8988T (cell line): ENCODE measurements around the gene TBPL1.

Experiments used
- DNase-seq: peaks from one replicate; pipeline ENCODE4 v3.0.0; 2011

The TBPL1 gene

DNA sequence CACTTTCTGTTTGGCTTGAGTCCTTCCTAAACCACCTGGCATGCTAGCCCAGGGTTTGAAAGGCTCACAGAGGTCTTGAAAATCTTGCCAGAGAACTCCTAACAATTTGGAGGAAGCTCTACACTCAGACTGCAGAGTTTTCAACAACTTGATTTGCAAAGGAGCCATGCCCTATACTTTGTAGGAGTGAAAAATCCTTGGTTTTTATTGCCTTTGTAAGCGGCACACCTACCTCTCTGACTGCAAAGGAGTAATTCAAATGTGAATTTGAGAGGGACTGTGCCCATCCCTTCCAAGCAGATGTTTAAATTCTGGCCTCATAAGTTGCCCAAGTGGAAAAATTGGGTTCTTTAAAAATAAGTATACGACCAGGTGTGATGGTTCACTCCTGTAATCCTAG lies 58.0 kb downstream of the TBPL1 start:
- DNase-seq: no peak

DNA sequence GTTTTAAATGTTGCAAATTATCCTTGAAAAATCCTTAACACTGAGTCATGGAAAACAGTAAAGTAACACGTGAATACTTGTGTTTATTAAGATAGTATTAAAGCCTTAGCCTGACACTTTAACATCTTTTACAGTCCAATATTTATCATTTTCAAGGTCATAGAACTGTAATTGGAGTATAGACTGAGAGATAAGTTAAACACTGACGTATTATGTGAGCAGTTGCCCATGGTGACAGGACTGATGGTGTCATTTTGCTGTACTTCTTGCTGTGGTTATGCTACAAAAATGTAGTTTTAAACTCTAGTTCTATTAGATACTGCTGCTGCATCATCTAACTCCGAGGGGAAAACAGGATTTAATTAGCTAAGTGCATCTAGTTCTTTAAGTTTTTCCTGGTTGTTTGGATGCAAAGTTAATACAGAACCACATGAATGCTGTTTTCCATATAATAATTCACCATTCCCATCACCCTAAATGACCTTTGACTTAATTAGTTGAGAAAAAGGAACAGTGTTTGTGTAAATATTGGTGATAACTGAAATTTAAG lies 61.6 kb downstream of the TBPL1 start:
- DNase-seq: no peak

DNA sequence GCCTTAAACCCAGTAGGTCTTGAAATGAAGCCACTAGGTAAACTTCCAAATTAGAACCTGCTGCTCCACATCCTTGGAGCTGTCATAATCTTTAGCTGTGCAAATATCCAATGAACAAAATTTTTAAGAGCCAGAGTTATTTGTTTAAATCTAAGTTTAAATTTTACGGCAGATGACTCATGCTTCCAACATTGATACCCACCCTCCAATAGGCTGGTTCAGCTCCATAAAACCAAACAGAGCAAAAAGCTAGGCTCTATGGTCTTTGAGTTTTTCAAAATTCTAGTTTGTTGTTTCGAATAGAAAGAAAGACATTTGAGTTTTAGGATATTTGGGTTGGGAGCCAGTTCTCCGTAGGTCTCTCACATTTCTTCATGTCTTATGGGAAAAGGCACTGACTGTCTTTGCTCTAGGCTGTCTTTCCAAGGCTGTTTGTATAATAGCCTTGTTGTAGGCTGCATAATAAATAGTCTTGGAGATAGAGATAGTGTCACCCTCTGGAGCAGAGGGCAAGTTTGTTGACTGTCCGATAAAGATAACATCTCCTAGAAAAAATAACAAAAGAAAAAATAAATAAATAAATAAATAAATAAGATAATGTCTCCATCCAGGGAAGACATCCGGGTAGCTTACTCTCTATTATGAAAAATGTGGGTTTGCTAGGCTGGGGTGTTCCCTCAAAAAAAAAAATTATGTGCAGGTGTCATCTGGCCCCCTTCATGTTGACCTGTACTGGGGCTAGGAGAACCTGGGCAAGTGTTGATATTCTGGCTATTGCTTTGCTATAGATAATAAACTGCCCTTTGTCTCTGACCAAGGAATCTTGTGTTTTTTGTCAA lies 62.9 kb downstream of the TBPL1 start:
- no peak for DNase-seq

DNA sequence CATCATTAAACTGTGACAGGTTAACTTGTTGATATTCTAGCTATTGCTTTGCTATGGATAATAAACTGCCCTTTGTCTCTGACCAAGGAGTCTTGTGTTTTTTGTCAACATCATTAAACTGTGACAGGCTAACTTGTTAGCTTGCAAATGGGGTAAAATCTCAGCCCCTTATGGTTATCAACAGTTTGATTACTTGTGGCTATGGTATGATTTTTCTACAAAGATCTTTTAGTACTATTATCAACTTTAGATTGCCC lies 63.5 kb downstream of the TBPL1 start:
- DNase-seq: no peak

DNA sequence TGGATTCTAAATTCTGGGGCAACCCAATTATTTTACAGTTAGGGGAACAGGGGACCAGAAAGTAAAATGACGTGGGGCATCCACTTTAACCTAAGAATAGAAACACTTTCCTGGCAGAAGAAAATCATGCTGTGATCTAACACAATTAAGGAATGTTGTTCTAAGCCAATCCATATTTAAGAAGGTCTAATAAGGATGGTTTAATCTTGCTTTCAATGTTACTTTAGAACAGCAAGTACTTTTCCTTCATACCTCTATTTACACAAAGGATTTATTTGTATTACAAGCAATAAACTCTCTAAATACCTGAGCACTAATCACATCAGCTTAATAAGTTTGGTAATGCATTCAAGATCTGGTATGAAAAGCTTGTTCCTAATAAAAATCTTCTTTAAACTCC lies 67.0 kb downstream of the TBPL1 start:
- DNase-seq: no peak

DNA sequence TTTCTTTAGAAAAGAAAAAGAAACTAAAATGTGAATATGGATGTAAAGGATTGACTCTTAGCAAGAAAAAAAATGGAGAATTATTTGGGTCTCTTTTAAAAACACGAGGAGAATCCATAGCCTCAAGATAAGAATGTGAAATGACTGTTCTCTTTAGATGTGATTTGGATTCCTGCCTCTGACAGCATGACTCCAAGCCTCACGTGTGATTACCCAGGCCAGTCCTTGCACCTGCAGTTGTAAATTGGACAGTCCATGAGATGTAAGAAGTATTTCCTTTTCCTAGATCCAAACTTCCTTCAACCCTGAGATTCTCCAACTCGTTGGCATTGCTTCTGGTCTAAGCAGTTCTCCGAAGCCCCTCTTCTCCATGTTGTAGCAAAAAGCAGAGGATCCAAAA lies 67.5 kb downstream of the TBPL1 start:
- no peak for DNase-seq

DNA sequence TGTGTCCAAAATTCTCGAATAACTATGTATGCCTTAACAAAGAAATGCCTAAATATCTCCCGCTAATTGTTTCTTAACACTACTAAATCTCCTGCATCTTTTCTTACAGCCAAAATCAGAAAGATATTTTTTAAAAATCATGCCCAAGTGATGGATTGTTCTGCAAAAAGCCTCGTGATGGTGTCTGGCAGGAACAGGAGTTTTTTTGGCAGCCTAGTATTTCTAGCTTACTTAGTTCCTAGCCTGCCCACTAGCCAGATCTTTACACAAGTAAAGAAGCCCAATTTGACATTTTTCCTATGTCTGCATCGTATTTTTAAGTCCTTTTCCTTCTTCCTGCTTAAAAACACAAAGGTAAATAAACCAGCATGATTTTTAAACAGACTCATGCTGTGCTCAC lies 67.9 kb downstream of the TBPL1 start:
- DNase-seq: no peak

DNA sequence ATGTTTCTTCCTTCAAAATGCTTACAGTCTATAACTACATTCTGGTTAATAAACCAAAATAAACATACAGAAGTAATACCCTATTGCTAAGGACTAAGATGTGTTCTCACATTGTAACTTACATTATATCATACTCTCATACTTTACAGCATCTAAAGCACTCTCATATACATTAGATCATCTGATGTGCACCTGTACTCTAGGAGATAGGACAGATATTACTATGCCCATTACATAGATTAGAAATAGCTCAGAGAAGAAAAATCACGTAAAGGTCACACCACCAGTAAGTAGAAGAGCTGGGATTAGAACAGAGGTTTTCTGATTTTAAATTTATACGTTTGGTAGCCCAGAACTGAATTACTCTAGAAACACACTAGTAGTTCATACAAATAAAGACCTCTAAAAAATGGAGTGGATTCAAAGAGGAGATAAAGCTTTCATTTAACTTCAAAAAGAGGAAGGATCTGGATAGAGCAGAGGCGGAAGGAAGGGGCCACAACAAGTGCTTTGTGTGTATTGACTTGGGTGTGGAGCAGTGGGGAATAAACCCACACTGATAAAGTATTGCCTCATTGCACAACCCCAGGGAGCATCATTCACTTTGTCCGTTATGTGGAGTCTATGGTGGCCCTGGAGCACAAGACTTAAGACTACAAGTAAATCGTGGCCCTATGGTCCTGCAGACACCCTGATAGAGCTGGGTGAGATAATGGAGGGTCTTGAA lies 68.5 kb downstream of the TBPL1 start:
- no peak for DNase-seq

DNA sequence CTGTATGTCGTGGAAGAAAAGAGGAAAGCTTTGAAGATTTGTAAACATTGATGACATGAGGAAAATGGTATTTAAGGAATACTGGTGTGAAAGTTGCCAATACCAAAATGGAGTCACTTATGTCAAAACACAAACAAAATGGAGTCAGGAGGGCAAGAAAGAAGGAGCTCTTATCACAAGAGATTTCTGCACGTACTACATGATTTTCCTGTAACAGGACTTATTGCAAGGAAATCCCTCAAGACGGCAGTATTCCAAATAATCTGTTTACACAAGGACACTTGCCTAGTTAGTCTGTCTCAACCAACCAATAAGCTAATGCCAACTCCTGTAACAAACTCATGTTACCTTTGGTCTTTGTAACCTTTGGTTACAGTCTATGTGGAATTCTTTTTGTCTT lies 69.6 kb downstream of the TBPL1 start:
- DNase-seq: no peak

DNA sequence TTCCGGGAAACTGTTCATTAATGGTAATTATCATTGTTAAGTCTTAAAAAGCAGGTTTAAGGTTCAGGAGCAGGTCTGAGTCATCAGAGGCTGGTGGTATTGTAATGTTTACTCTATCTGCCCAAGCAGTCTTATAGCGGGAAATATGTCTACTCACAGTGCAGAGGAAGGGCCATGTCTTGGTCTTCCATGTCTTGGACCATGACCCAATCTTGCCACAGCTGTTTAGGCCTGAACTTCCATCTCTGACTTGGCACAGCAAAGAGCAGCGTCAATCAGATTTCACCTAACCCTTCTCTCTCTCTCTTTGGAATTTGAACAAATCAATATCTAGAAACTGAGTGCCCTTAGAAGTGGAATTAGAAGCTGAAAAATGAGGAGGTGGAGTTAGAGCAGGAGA lies 73.6 kb downstream of the TBPL1 start:
- DNase-seq: no peak

DNA sequence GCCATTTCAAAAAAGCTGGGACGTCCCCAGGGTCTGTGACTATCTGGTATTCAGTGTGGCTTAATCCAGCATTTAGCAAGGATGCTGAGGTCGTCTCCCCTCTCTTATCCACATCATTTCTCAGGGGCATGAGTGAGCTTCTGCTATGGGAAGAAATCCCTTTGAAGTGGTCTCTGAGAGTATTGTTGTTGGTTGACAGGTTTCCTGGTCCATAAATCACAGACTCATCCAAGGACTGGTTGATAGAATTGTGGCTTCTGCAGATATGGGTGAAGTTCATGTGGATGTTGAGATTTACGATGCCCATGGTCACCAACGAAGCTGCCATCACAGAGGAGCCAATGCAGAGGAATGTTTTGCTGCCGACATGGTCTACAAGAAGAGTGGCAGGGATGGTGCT lies 75.4 kb downstream of the TBPL1 start:
- no peak for DNase-seq

DNA sequence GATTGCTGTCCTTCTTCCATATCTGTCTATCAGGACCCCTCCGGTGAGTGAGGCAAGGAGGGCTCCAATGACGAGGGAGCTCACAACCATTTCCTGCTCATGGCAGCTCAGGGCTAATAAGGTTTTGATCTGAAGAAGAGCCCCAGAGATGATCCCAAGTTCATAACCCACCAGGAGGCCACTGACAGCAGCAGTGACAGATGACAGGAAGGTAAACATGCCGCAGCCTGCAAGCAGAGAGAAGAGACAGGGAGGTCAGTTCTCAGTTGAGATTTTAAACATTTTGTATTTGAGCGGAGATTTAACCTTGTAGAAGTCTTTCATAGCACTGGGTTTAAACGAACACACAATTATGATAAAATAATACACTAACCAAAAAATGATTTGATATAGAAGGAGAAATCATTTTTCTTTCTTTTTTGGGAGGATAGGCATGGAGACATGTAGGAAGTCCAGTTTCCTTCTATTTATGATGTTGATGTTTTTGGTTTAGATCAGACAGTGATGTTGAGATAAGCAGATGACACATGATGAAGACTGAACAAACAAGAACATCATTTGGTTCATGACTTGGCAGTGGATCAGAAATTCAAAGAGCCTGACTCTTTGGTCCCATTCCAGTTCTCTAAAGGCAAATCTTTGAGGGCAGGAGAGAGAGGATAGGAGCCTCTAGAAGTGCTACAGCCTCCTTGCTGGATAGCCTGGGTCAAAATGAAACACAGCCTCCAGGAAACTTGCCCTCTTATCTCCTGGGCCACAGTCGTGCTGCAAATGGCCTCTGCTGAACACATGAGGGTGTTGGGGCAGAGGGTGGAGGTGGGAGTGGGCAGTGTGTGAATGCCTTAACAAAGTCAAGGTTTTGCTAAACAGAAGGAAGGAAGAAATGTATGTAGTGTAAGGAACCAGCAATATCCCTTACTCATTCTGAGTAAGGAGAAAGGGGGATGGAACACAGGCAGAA lies 76.8 kb downstream of the TBPL1 start:
- DNase-seq: no peak

DNA sequence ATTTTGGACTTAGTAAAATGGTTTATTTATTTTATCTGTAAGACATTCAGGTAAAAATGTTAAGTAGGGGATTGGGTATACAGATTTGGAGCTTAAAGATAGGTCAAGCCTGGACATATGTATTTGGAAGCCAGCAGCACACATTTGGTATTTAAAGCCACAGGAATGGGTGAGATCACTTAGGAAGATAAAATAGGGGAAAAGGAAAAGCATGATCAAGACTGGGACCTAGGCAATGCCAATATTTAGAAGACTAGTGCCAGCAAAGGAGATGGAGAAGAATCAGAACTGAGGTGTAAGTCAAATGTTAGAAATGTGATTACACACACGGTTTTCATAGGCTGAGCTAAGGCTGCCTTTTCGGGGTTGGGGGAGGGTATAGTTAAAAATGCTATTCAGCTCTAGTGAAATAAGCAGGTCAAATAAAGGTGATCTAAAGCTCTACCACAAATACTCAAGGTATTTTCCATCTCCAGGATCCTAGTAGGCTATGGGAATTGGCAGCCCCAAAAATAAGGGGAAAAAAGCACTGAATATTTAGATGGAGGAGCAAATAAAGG lies 78.8 kb downstream of the TBPL1 start:
- no peak for DNase-seq

DNA sequence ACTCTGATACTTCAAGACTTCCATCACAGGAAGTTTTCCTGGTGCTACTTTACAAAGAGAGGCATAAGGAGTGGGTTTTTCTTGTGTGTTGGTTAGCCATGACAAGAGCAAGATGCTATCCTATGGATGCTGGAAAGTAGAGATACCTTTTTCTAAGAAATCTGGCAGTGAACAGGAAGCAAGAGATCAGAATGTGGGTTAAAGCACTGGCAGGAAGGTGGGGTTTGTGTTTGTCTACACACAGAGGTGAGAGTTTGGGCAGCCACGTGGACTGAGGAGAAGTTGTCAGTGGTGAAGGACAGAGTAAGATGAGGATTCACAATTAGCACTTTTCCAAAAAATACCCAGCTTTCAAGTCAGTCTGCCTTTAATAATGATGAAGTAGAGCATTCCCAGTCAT lies 81.5 kb downstream of the TBPL1 start:
- DNase-seq: no peak

DNA sequence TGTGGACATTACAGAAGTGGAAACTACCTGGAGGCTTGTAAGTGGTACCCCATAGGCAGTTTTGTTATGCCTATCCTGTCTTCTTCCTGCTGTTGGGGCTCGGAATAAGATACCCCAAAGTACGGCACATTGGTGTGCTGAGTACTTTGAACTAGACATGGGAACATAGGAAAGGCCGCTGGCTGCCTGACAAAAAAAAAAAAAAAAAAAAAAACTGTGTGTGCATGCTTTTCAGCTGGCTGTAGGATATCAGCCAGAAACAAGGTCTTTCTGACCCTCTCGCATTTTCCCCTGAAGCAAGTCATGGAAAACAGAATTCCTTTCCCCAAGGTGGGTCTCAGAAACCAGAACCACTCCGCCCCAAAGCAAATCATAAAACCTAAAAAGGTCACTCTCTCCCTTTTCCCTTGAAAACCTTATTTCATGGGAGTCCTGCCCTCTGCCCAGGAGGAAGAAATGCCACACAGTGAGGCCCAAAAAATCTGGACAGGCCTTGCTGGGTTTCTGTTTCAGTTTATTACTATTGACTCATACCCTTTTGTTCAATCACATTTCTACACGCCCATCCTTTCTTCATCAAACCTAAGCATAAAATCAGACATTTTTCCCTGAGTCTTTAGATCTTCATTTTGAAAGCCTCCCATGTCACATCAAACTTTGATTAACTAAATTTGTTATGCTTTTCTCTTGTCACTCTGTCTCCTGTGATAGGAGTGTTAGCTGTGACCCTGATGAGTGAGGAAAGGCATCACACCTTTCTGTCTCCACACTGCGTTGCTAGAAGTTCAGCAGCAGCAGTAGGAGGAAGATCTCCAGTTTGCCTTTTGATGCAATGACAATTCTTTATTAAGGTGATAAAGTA lies 82.2 kb downstream of the TBPL1 start:
- DNase-seq: no peak

DNA sequence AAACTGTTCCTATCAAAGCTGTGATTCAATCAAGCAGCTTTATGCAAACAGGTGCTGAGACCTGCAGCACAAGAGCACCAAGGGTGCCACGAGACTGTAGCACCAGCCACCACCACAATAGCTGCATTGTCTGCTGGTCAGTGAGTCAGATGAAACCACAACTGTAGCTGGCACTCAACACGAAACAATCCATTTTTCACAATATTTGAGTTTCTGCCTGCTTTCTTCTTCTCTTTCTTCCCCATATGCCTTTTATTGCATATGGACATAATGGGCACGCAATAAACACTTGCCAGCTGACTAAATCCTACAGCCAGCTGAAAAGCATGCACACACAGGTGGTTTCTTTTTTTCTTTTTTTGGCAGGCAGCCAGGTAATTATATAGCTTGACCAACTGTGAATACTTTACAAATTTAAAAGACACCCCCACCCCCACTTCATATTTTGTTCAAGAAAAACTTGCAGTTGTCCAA lies 82.8 kb downstream of the TBPL1 start:
- no peak for DNase-seq

DNA sequence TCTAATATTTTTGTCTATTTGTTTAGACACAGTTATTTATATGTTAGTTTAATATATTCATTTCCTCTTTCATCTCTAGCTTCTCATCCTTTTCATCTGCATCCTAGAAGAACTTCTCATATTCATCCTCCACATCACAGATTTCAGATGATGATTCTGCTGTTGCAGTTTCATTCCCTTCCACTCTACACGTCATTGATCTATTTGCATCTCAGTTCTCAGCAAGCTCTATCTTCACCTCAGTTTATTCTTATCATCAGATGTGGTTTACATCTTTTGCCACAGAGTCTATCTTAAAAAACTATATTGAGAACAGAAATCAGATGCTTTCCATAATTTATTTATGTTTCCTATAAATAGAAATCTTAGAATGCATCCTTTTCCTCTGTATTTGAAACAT lies 86.1 kb downstream of the TBPL1 start:
- no peak for DNase-seq
